CD14-positive monocyte (primary cell): Measurements from ENCODE around the gene UBR1. TPM values are rescaled to one million over a fixed set of nuclear protein-coding genes. Genes with fewer than 3 reads are reported as not detected.

Source experiments
- DNase-seq, 3 donors: peaks; one replicate each; pipeline ENCODE4 v3.0.0-alpha.2; 2011 to 2022
- H2AFZ ChIP-seq: 2 replicates; pipeline ENCODE4 v1.6.0; 2012; ENCODE audit warnings: mild to moderate bottlenecking, low read depth, low read length, inconsistent platforms; ENCODE audit not compliant: insufficient read depth, poor library complexity, severe bottlenecking
- H3K27ac ChIP-seq, 2 donors: 1 replicate in 1 of 2; 2 replicates in 1 of 2; pipeline ENCODE4 v1.5.1; 2012 to 2013; ENCODE audit warnings: low read length in 2 of 2, control low read depth in 1 of 2, inconsistent platforms in 1 of 2, low read depth in 1 of 2, mild to moderate bottlenecking in 1 of 2
- H3K27me3 ChIP-seq, 2 donors: one replicate each; pipeline versions ENCODE4 v1.6.0 to v1.6.1; 2011 to 2013; ENCODE audit warnings: low read length in 2 of 2; ENCODE audit not compliant: control insufficient read depth in 2 of 2, insufficient read depth in 2 of 2
- H3K36me3 ChIP-seq, 2 donors: replicated peaks in 1 of 2; 1 replicate in 1 of 2; 2 replicates in 1 of 2; pipeline versions ENCODE4 v1.5.1 to v1.6.1; 2012 to 2013; ENCODE audit warnings: low read length in 2 of 2, control low read depth in 1 of 2, inconsistent platforms in 1 of 2, mild to moderate bottlenecking in 1 of 2; ENCODE audit not compliant: insufficient read depth in 2 of 2, control insufficient read depth in 1 of 2
- H3K4me1 ChIP-seq, 2 donors: 1 replicate in 1 of 2; 2 replicates in 1 of 2; pipeline versions ENCODE4 v1.5.1 to v1.6.1; 2012 to 2013; ENCODE audit warnings: low read length in 2 of 2, control low read depth in 1 of 2, inconsistent platforms in 1 of 2, mild to moderate bottlenecking in 1 of 2, moderate library complexity in 1 of 2; ENCODE audit not compliant: insufficient read depth in 2 of 2, control insufficient read depth in 1 of 2
- H3K4me2 ChIP-seq: replicated peaks from 2 replicates; pipeline ENCODE3; 2012; ENCODE audit warnings: low read length, moderate library complexity, mild to moderate bottlenecking; ENCODE audit not compliant: poor library complexity, severe bottlenecking; ENCODE audit errors: extremely low read depth
- H3K4me3 ChIP-seq, 3 experiments: fragments of 200-600 bp in 1 of 3; sonication (generic) in 1 of 3; replicated peaks in 1 of 3; 1 replicate in 2 of 3; 2 replicates in 1 of 3; pipeline ENCODE4 v1.5.1; 2011 to 2013; ENCODE audit warnings: low read length in 3 of 3, mild to moderate bottlenecking in 3 of 3, control low read depth in 2 of 3, low read depth in 2 of 3, inconsistent platforms in 1 of 3, moderate library complexity in 1 of 3
- H3K79me2 ChIP-seq: 2 replicates; pipeline ENCODE4 v1.6.0; 2012; ENCODE audit warnings: mild to moderate bottlenecking, control low read depth, inconsistent platforms, low read length, moderate library complexity; ENCODE audit not compliant: insufficient read depth
- H3K9ac ChIP-seq: 2 replicates; pipeline ENCODE4 v1.6.0; 2017; ENCODE audit warnings: low read length, mild to moderate bottlenecking; ENCODE audit not compliant: insufficient read depth, poor library complexity, severe bottlenecking
- H3K9me3 ChIP-seq, 2 donors: replicated peaks in 1 of 2; 1 replicate in 1 of 2; 2 replicates in 1 of 2; pipeline versions ENCODE4 v1.5.1 to v1.6.1; 2012 to 2013; ENCODE audit warnings: low read length in 2 of 2, control low read depth in 1 of 2; ENCODE audit not compliant: control insufficient read depth in 1 of 2, insufficient read depth in 1 of 2
- H4K20me1 ChIP-seq: 2 replicates; pipeline ENCODE4 v1.6.0; 2012; ENCODE audit warnings: mild to moderate bottlenecking, low read length, control low read depth, moderate library complexity; ENCODE audit not compliant: insufficient read depth
- H3K27ac Mint-ChIP-seq, 7 donors: one replicate each; pipeline ENCODE4 v1.8.0; 2020; ENCODE audit warnings: mild to moderate bottlenecking in 7 of 7, mixed read lengths in 7 of 7, moderate library complexity in 6 of 7, inconsistent platforms in 2 of 7
- H3K27me3 Mint-ChIP-seq, 3 donors: one replicate each; pipeline ENCODE4 v1.8.0; 2021 to 2022; ENCODE audit warnings: low read depth in 3 of 3, mild to moderate bottlenecking in 3 of 3, mixed read lengths in 3 of 3, moderate library complexity in 3 of 3, inconsistent platforms in 1 of 3
- H3K36me3 Mint-ChIP-seq, 2 donors: one replicate each; pipeline ENCODE4 v1.8.0; 2020; ENCODE audit warnings: mixed read lengths in 2 of 2, inconsistent platforms in 1 of 2, mild to moderate bottlenecking in 1 of 2
- H3K4me1 Mint-ChIP-seq: one replicate; pipeline ENCODE4 v1.8.0; 2020; ENCODE audit warnings: mild to moderate bottlenecking, mixed read lengths
- H3K4me3 Mint-ChIP-seq, 2 donors: one replicate each; pipeline ENCODE4 v1.8.0; 2020; ENCODE audit warnings: mild to moderate bottlenecking in 2 of 2, mixed read lengths in 2 of 2, moderate library complexity in 1 of 2
- H3K9me3 Mint-ChIP-seq, 7 donors: one replicate each; pipeline ENCODE4 v1.8.0; 2020 to 2022; ENCODE audit warnings: mixed read lengths in 7 of 7, mild to moderate bottlenecking in 6 of 7, moderate library complexity in 6 of 7, inconsistent platforms in 2 of 7
- CTCF ChIP-seq: fragments of 200-600 bp; IDR thresholded peaks from one replicate; pipeline ENCODE4 v1.8.0; 2022; ENCODE audit warnings: antibody characterized with exemption, mild to moderate bottlenecking
- WGBS: methylation state at CpG from one replicate; pipeline ENCODE4 v1.1.5; 2013; ENCODE audit warnings: missing lambda C conversion rate; ENCODE audit not compliant: insufficient coverage; 5-methylcytosine and 5-hydroxymethylcytosine counted together
- intact Hi-C, 2 donors: fragments of 100-400 bp; cut with micrococcal nuclease; formaldehyde crosslinking; loops; one replicate each; pipeline versions ENCODE4 v1.15.0 to v1.15.1; 2023
- polyA plus RNA-seq, 3 donors: library from polyadenylated mRNA; depleted of rRNA in 1 of 3; unstranded in 2 of 3; stranded (reverse) in 1 of 3; fragments of 300-500 nt in 2 of 3; fragments of >200 nt in 1 of 3; fragmentation: Illumina TruSeq in 2 of 3; gene quantifications; 1 replicate in 2 of 3; 2 replicates in 1 of 3; pipeline ENCODE4 v1.2.3, GENCODE V29; 2012 to 2021

UBR1 gene
- polyA plus RNA-seq, 3 donors, result 5.1 to 7.9 (median 6.3) TPM

GRCh38 chr15:42932833-42933515, 172.9 kb downstream of the UBR1 start:
- no peaks in the 10 kb centered on the region for H3K4me1 ChIP-seq
- no peak overlapping the region for H3K4me3 ChIP-seq
- Mint-ChIP-seq H3K36me3 (no peaks in the 10 kb centered on the region), H3K4me1 (no peaks in the 10 kb centered on the region), H3K9me3 (peaks cover 0 to 3% (median 0%) of the 10 kb centered on the region in 7 donors), H3K27me3 (peaks cover 0 to 1% (median 1%) of the 10 kb centered on the region in 3 donors), H3K27ac (no peak overlapping the region), H3K4me3 (no peak overlapping the region)
- no peaks in the 10 kb centered on the region for H3K9me3 ChIP-seq
- H4K20me1 ChIP-seq, result no peaks in the 10 kb centered on the region
- no peak overlapping the region for H2AFZ ChIP-seq
- no peak overlapping the region for H3K9ac ChIP-seq
- H3K27me3 ChIP-seq, result no peaks in the 10 kb centered on the region
- H3K79me2 ChIP-seq, result no peaks in the 10 kb centered on the region
- DNase-seq, result no peak
- H3K27ac ChIP-seq, result no peak overlapping the region
- no CpG with 5 or more reads among the region's 2 CpGs for WGBS
- H3K4me2 ChIP-seq, result no peak overlapping the region
- no peak for TF ChIP-seq CTCF
- H3K36me3 ChIP-seq, result no peaks in the 10 kb centered on the region
- intact Hi-C loops, result no loop called here

- no peak for DNase-seq
- intact Hi-C loops, result no loop called here
- Mint-ChIP-seq H3K27me3 (peaks cover 1 to 2% (median 1%) of the 10 kb centered on the region in 3 donors), H3K27ac (no peak overlapping the region), H3K4me3 (no peak overlapping the region), H3K9me3 (no peaks in the 10 kb centered on the region), H3K36me3 (no peaks in the 10 kb centered on the region), H3K4me1 (no peaks in the 10 kb centered on the region)
- Histone ChIP-seq H3K9me3 (no peaks in the 10 kb centered on the region), H3K36me3 (no peaks in the 10 kb centered on the region), H2AFZ (no peak overlapping the region), H3K4me2 (no peak overlapping the region), H3K9ac (no peak overlapping the region), H3K4me3 (no peak overlapping the region), H3K27ac (no peak overlapping the region), H3K27me3 (no peaks in the 10 kb centered on the region), H3K79me2 (no peaks in the 10 kb centered on the region), H4K20me1 (no peaks in the 10 kb centered on the region), H3K4me1 (no peaks in the 10 kb centered on the region)
- no peak for TF ChIP-seq CTCF
- WGBS, result 100% methylated on average over 1 of the region's 7 CpGs
Measured at GRCh38 chr15:42931702-42932486, 173.9 kb downstream of the UBR1 start.
